Mucosa of descending colon (tissue), 3 donors: Measurements from ENCODE around the gene PDPK1. TPM values are rescaled to one million over a fixed set of nuclear protein-coding genes. Genes with fewer than 3 reads are reported as not detected.

ENCODE experiments used
- ATAC-seq: fragments of 200-7000 bp; cut with Tn5 transposase; one replicate; pipeline ENCODE4 v1.9.1; 2020; ENCODE audit warnings: mild to moderate bottlenecking, moderate library complexity
- DNase-seq, 3 donors: peaks; one replicate each; pipeline ENCODE4 v3.0.0-alpha.2; 2020
- H3K36me3 ChIP-seq: fragments of 200-600 bp; one replicate; pipeline ENCODE4 v1.8.0; 2021; ENCODE audit warnings: low read depth, mild to moderate bottlenecking
- H3K4me1 ChIP-seq: fragments of 200-600 bp; one replicate; pipeline ENCODE4 v1.8.0; 2021; ENCODE audit warnings: low read depth, mild to moderate bottlenecking
- H3K4me3 ChIP-seq: fragments of 200-600 bp; one replicate; pipeline ENCODE4 v1.8.0; 2021; ENCODE audit warnings: mild to moderate bottlenecking
- H3K9me3 ChIP-seq: fragments of 200-600 bp; one replicate; pipeline ENCODE4 v1.8.0; 2021; ENCODE audit warnings: mild to moderate bottlenecking
- CTCF ChIP-seq: fragments of 200-600 bp; IDR thresholded peaks from one replicate; pipeline ENCODE4 v1.8.0; 2022; ENCODE audit warnings: antibody characterized with exemption, mild to moderate bottlenecking
- intact Hi-C, 2 donors: fragments of 100-400 bp; cut with DNase I in 1 of 2; cut with micrococcal nuclease in 1 of 2; formaldehyde crosslinking; loops; one replicate each; pipeline versions ENCODE4 v1.11.0 to v1.11.1; 2022; cut with DNase I, micrococcal nuclease
- total RNA-seq, 3 donors: library from RNA; stranded (reverse); fragmentation: NEBNext Ultra II Directional in 2 of 3; extraction: Animal tissue kit (Norgen Biotek cat#: 25700) in 2 of 3; gene quantifications; one replicate each; pipeline versions ENCODE4 v1.2.1 to v1.2.4, GENCODE V29; 2021 to 2023
- donor health status: DM: no; HTN: no; CAD: no; lungs with moderate emphysema.
- donor health status: DM: no; HTN: no; CAD: no.
- donor health status: DM: no; HTN: yes; CAD: no.

Gene PDPK1
- total RNA-seq, 3 donors from 2014 or later = 73.3 to 79.6 (median 79.3) TPM

- no peak for TF ChIP-seq CTCF
- no peaks in the 10 kb centered on the region for H3K9me3 ChIP-seq
- no peaks in the 10 kb centered on the region for H3K36me3 ChIP-seq
- no peak overlapping the region for H3K4me3 ChIP-seq
- peaks cover 18% of the 10 kb centered on the region for H3K4me1 ChIP-seq
- intact Hi-C loops = no loop called here
- ATAC-seq (no peak), DNase-seq (peak; percentile 67 to 71 (median 70))
Measured at GRCh38 chr16:2511128-2511800, 26.6 kb upstream of the PDPK1 start.

- Histone ChIP-seq H3K36me3 (no peaks in the 10 kb centered on the region), H3K4me1 (peaks cover 27% of the 10 kb centered on the region), H3K4me3 (no peak overlapping the region), H3K9me3 (no peaks in the 10 kb centered on the region)
- no peak for TF ChIP-seq CTCF
- peak in 1 of 3 donors; percentile 49 for DNase-seq
- intact Hi-C loops = no loop called here
- ATAC-seq = no peak
Measured at GRCh38 chr16:2511996-2512734, 25.7 kb upstream of the PDPK1 start.

- intact Hi-C loops = no loop called here
- no peaks in the 10 kb centered on the region for H3K36me3 ChIP-seq
- peak in 2 of 3 donors; percentile 54 to 73 for DNase-seq
- H3K9me3 ChIP-seq = no peaks in the 10 kb centered on the region
- TF ChIP-seq CTCF = no peak
- no peak for ATAC-seq
- peaks cover 32% of the 10 kb centered on the region for H3K4me1 ChIP-seq
- no peak overlapping the region for H3K4me3 ChIP-seq
Measured at GRCh38 chr16:2512735-2513404, 25.0 kb upstream of the PDPK1 start.

GRCh38 chr16:2513405-2514332 lies 24.2 kb upstream of the PDPK1 start, which contains the start of gene ATP6V0C:
TSS of gene ATP6V0C (plus strand) at chr16:2513952. CDS start at chr16:2514104, 152 bp downstream.
- no peak for TF ChIP-seq CTCF
- no peaks in the 10 kb centered on the region for H3K36me3 ChIP-seq
- H3K4me1 ChIP-seq = peaks cover 39% of the 10 kb centered on the region
- H3K9me3 ChIP-seq = no peaks in the 10 kb centered on the region
- ATAC-seq (peak; percentile 89), DNase-seq (peak; percentile 95 to 97 (median 96))
- H3K4me3 ChIP-seq = peak within 1 kb of the TSS; percentile 98
- intact Hi-C loops = no loop called here
